DND-41 (cell line): ENCODE data around the gene RALGAPA2.

Experiments used
- ATAC-seq: fragments of 200-7000 bp; cut with Tn5 transposase; 3 replicates; pipeline ENCODE4 v1.9.1; 2021; ENCODE audit warnings: low read depth; ENCODE audit not compliant: insufficient read depth
- DNase-seq: peaks from one replicate; pipeline ENCODE4 v3.0.0-alpha.2; 2020
- H2AFZ ChIP-seq: 2 replicates; pipeline ENCODE4 v1.6.0; 2012; ENCODE audit warnings: low read depth, low read length
- H3K27ac ChIP-seq: 2 replicates; pipeline ENCODE4 v1.5.1; 2012; ENCODE audit warnings: low read length, inconsistent platforms
- H3K27me3 ChIP-seq: fragments of 200-600 bp; sonication (generic); 2 replicates; pipeline ENCODE4 v1.6.0; 2012; ENCODE audit warnings: low read length, mild to moderate bottlenecking, inconsistent platforms; ENCODE audit not compliant: insufficient read depth, poor library complexity
- H3K36me3 ChIP-seq: 2 replicates; pipeline ENCODE4 v1.5.1; 2012; ENCODE audit warnings: low read length, inconsistent platforms; ENCODE audit not compliant: insufficient read depth
- H3K4me1 ChIP-seq: 2 replicates; pipeline ENCODE4 v1.5.1; 2012; ENCODE audit warnings: mild to moderate bottlenecking, low read length; ENCODE audit not compliant: insufficient read depth
- H3K4me2 ChIP-seq: 2 replicates; pipeline ENCODE4 v1.6.0; 2012; ENCODE audit warnings: mild to moderate bottlenecking, moderate library complexity, low read length, inconsistent platforms; ENCODE audit not compliant: insufficient read depth
- H3K4me3 ChIP-seq, 2 experiments: fragments of 200-600 bp in 1 of 2; shearing (Covaris generic) in 1 of 2; 2 replicates each; pipeline ENCODE4 v1.5.1; 2012 to 2016; ENCODE audit warnings: inconsistent platforms in 2 of 2, low read length in 2 of 2, mild to moderate bottlenecking in 2 of 2, low read depth in 1 of 2, moderate library complexity in 1 of 2
- H3K79me2 ChIP-seq: 2 replicates; pipeline ENCODE4 v1.6.0; 2012; ENCODE audit warnings: low read length, inconsistent platforms; ENCODE audit not compliant: insufficient read depth
- H3K9ac ChIP-seq: 2 replicates; pipeline ENCODE4 v1.6.0; 2012; ENCODE audit warnings: low read depth, mild to moderate bottlenecking, inconsistent platforms, low read length, moderate library complexity
- H3K9me3 ChIP-seq: 2 replicates; pipeline ENCODE4 v1.5.1; 2012; ENCODE audit warnings: low read length, moderate library complexity, mild to moderate bottlenecking, inconsistent platforms; ENCODE audit not compliant: insufficient read depth, severe bottlenecking
- H4K20me1 ChIP-seq: 2 replicates; pipeline ENCODE4 v1.6.0; 2012; ENCODE audit warnings: low read length; ENCODE audit not compliant: insufficient read depth
- CTCF ChIP-seq: IDR thresholded peaks from 2 replicates; pipeline ENCODE4 v1.5.1; 2012; ENCODE audit warnings: borderline replicate concordance, low read length, moderate library complexity, mild to moderate bottlenecking; ENCODE audit not compliant: poor library complexity, severe bottlenecking; ENCODE audit errors: extremely low read depth
- EZH2 ChIP-seq: IDR thresholded peaks from 3 replicates; pipeline ENCODE4 v1.6.1; 2012; ENCODE audit warnings: borderline replicate concordance, low read depth, mild to moderate bottlenecking, moderate library complexity, low read length, inconsistent platforms; ENCODE audit not compliant: severe bottlenecking

The RALGAPA2 gene

GRCh38 chr20:20366551-20366875 is 345.9 kb downstream of the RALGAPA2 start:
- Histone ChIP-seq H3K4me3 (no peak overlapping the region), H4K20me1 (no peaks in the 10 kb centered on the region), H3K4me2 (no peak overlapping the region), H3K9me3 (peaks cover 3% of the 10 kb centered on the region), H3K4me1 (no peaks in the 10 kb centered on the region), H3K36me3 (no peaks in the 10 kb centered on the region), H3K27me3 (peaks cover 13% of the 10 kb centered on the region), H3K9ac (no peak overlapping the region), H3K27ac (no peak overlapping the region), H2AFZ (no peak overlapping the region), H3K79me2 (no peaks in the 10 kb centered on the region)
- DNase-seq = no peak
- ATAC-seq = no peak
- no peak for TF ChIP-seq CTCF
- no peak for TF ChIP-seq EZH2

GRCh38 chr20:20365480-20366161 is 346.8 kb downstream of the RALGAPA2 start:
- no peak for TF ChIP-seq EZH2
- TF ChIP-seq CTCF = no peak
- no peaks in the 10 kb centered on the region for H3K4me1 ChIP-seq
- no peak overlapping the region for H3K27ac ChIP-seq
- no peaks in the 10 kb centered on the region for H4K20me1 ChIP-seq
- H2AFZ ChIP-seq = no peak overlapping the region
- H3K4me2 ChIP-seq = no peak overlapping the region
- peaks cover 3% of the 10 kb centered on the region for H3K9me3 ChIP-seq
- H3K9ac ChIP-seq = no peak overlapping the region
- no peak for DNase-seq
- peaks cover 21% of the 10 kb centered on the region for H3K27me3 ChIP-seq
- no peak for ATAC-seq
- H3K36me3 ChIP-seq = no peaks in the 10 kb centered on the region
- H3K79me2 ChIP-seq = no peaks in the 10 kb centered on the region
- H3K4me3 ChIP-seq = no peak overlapping the region

- H3K9me3 ChIP-seq = peaks cover 3% of the 10 kb centered on the region
- H3K4me1 ChIP-seq = no peaks in the 10 kb centered on the region
- no peak overlapping the region for H3K4me2 ChIP-seq
- no peak overlapping the region for H3K9ac ChIP-seq
- H3K27me3 ChIP-seq = peaks cover 22% of the 10 kb centered on the region
- no peaks in the 10 kb centered on the region for H3K79me2 ChIP-seq
- H3K27ac ChIP-seq = no peak overlapping the region
- ATAC-seq (no peak), DNase-seq (no peak)
- no peak overlapping the region for H2AFZ ChIP-seq
- H4K20me1 ChIP-seq = no peaks in the 10 kb centered on the region
- no peak overlapping the region for H3K4me3 ChIP-seq
- H3K36me3 ChIP-seq = no peaks in the 10 kb centered on the region
- TF ChIP-seq CTCF (no peak), EZH2 (no peak)
Measured at GRCh38 chr20:20364593-20365479, 347.6 kb downstream of the RALGAPA2 start.
